ENCODE measurements around the gene CHRNB2. TPM values are rescaled to one million over a fixed set of nuclear protein-coding genes. Genes with fewer than 3 reads are reported as not detected.

Gene CHRNB2
- total RNA-seq, 4 donors from 2014 or later, result under 0.01 to 0.65 (median 0.19) TPM

DNA sequence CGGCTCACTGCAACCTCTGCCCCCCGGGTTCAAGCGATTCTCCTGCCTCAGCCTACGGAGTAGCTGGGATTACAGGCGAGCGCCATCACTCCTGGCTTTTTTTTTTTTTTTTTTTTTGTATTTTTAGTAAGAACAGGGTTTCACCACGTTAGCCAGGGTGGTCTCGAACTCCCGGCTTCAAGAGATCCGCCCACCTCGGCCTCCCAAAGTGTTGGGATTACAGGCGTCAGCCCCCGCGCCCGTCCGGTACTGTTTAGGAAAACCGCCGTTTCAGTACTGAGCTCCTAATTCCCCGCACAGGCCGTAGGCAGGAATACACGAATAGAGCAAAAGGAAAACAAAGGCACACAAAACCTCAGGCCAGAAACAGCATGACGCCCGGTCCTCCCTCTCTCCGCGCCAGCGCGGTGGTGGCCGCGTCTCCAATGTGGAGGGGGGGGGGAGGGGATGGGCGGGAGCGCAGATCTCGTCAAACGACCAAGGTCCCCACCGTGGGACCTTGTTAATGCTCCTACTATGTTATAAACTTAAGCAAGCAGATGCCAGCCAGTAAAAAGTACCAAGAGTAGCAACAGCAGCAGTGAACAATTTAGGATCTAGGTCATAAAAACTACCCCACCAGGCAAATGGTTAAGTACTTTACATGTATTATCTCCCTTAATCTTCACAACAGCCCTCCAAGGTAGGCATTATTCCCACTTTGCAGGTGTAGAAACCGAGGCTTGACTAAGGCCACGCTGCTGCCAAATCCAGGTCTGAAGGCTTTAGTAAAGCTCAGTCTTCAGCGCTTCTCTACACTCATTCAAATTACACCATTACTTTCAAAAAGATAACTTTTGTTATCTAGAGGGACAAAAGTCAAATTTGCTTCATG, 41.1 kb downstream of the CHRNB2 start:
- TF ChIP-seq CTCF (IDR thresholded peaks at IDR 0.05) (no peak), POLR2AphosphoS5 (IDR thresholded peaks at IDR 0.05) (peak in 1 of 2 donors; percentile 9)
- DNase-seq (ENCODE audit: extremely low spot score), result no peak
- 7% methylated on average over 22 of the region's 37 CpGs for WGBS
- no peaks in the 10 kb centered on the region for H3K9me3 ChIP-seq
- H3K4me1 ChIP-seq, result peaks cover 33 to 62% (median 47%) of the 10 kb centered on the region in 4 donors
- no peaks in the 10 kb centered on the region for H3K36me3 ChIP-seq
- no peaks in the 10 kb centered on the region for H3K27me3 ChIP-seq
- peak overlapping the region; percentile 94 to 99 (median 96) for H3K27ac ChIP-seq (replicated peaks in 1 of 4)
- peak overlapping the region; percentile 78 to 96 (median 90) for H3K4me3 ChIP-seq
- intact Hi-C loops (cut with DNase I), result no loop called here

GRCh38 chr1:154609398-154610380, 42.1 kb downstream of the CHRNB2 start:
- Histone ChIP-seq H3K27ac (replicated peaks in 1 of 4) (peak overlapping the region; percentile 94 to 99 (median 96)), H3K4me3 (no peak overlapping the region), H3K36me3 (no peaks in the 10 kb centered on the region), H3K27me3 (no peaks in the 10 kb centered on the region), H3K4me1 (peaks cover 25 to 58% (median 36%) of the 10 kb centered on the region in 4 donors), H3K9me3 (no peaks in the 10 kb centered on the region)
- no peak for DNase-seq (ENCODE audit: extremely low spot score)
- WGBS, result 75% methylated on average over 12 of the region's 12 CpGs
- TF ChIP-seq POLR2A (IDR thresholded peaks at IDR 0.05; ENCODE audit: low read depth), result no peak
- TF ChIP-seq POLR2AphosphoS5 (IDR thresholded peaks at IDR 0.05), result no peak
- intact Hi-C loops (cut with DNase I), result loop anchor here (5.0 kb wide), 1 partner anchor 52 kb away; the partner anchor contains the start of gene UBE2Q1

DNA sequence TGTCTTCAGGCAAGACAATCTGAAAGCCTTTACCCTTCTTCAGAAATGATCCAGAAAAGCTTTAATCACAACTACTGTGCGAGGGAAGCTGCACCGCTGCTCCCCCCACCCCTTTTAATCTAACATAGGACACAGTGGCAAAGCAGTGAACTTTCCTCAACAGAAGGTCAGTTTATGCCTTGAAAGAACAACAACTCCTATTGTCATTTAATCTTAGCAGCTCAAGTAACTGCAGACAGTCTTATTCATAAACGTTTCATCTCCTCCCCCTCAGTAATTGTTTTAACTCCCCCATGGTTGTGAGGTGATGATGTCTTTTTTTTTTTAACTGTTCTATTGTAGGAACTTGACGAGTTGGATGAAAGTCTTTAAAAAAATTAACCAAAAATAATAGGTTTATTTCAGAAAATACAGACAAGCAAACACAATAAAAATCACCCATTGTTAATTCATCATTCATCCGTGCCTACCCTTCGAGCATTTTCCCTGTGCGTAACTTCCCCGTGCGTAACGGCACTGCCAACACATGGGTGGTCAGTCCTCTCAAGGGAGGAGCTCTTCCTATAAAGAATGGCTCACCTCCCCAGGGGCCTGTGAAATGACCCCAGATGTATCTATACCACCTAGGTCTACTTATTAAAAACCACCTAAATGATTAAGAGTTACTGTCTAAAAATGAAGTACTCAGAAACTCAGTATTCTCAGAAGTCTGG, 43.7 kb downstream of the CHRNB2 start:
- Histone ChIP-seq H3K27ac (replicated peaks in 1 of 4) (no peak overlapping the region), H3K4me1 (peaks cover 13 to 48% (median 26%) of the 10 kb centered on the region in 4 donors)

GRCh38 chr1:154614247-154614646, 46.7 kb downstream of the CHRNB2 start:
- TF ChIP-seq POLR2A (IDR thresholded peaks at IDR 0.05; ENCODE audit: low read depth) (no peak), EP300 (IDR thresholded peaks at IDR 0.05) (no peak), CTCF (IDR thresholded peaks at IDR 0.05) (no peak), POLR2AphosphoS5 (IDR thresholded peaks at IDR 0.05) (no peak)
- 93% methylated on average over 4 of the region's 4 CpGs for WGBS

More for the DNA sequence above, 43.7 kb downstream of the CHRNB2 start:
- WGBS, result 72% methylated on average over 10 of the region's 10 CpGs
- TF ChIP-seq CTCF (IDR thresholded peaks at IDR 0.05) (no peak), POLR2A (IDR thresholded peaks at IDR 0.05; ENCODE audit: low read depth) (no peak), EP300 (IDR thresholded peaks at IDR 0.05) (no peak), POLR2AphosphoS5 (IDR thresholded peaks at IDR 0.05) (no peak)
- no peaks in the 10 kb centered on the region for H3K27me3 ChIP-seq
- peak; percentile 55 for DNase-seq (ENCODE audit: extremely low spot score)
- H3K4me3 ChIP-seq, result no peak overlapping the region
- intact Hi-C loops (cut with DNase I), result loop anchor here (5.0 kb wide), 1 partner anchor 54 kb away; the partner anchor contains the start of gene UBE2Q1
- H3K36me3 ChIP-seq, result no peaks in the 10 kb centered on the region
- no peaks in the 10 kb centered on the region for H3K9me3 ChIP-seq

More at GRCh38 chr1:154614247-154614646, 46.7 kb downstream of the CHRNB2 start:
- Histone ChIP-seq H3K9me3 (no peaks in the 10 kb centered on the region), H3K27me3 (no peaks in the 10 kb centered on the region), H3K36me3 (peaks cover 0 to 7% (median 0%) of the 10 kb centered on the region in 4 donors), H3K27ac (replicated peaks in 1 of 4) (no peak overlapping the region), H3K4me3 (no peak overlapping the region), H3K4me1 (peaks cover 4 to 31% (median 14%) of the 10 kb centered on the region in 4 donors)
- intact Hi-C loops (cut with DNase I), result loop anchor here (5.0 kb wide), 1 partner anchor 57 kb away; the partner anchor contains the start of gene UBE2Q1
- DNase-seq (ENCODE audit: extremely low spot score), result no peak

Data from esophagus muscularis mucosa (tissue), 4 donors.